Transverse colon (tissue), 4 donors: ENCODE measurements around the gene MIS18BP1. TPM values are rescaled to one million over a fixed set of nuclear protein-coding genes. Genes with fewer than 3 reads are reported as not detected.

Source experiments
- DNase-seq: peaks from one replicate; pipeline ENCODE4 v3.0.0-alpha.2; 2019
- H3K27ac ChIP-seq, 4 donors: fragments of 200-600 bp; sonication (generic); 2 replicates each; pipeline ENCODE4 v1.5.1; 2016 to 2018; ENCODE audit warnings: inconsistent platforms in 4 of 4
- H3K27me3 ChIP-seq: fragments of 200-600 bp; sonication (generic); 2 replicates; pipeline ENCODE4 v1.5.1; 2017; ENCODE audit warnings: inconsistent platforms
- H3K36me3 ChIP-seq, 4 donors: fragments of 200-600 bp; sonication (generic); 2 replicates each; pipeline ENCODE4 v1.5.1; 2017 to 2019; ENCODE audit warnings: inconsistent platforms in 4 of 4
- H3K4me1 ChIP-seq, 4 donors: fragments of 200-600 bp; sonication (generic); 2 replicates each; pipeline ENCODE4 v1.5.1; 2017 to 2020; ENCODE audit warnings: inconsistent platforms in 4 of 4
- H3K4me3 ChIP-seq, 4 donors: fragments of 200-600 bp; sonication (generic); 1 replicate in 1 of 4; 2 replicates in 3 of 4; pipeline versions ENCODE4 v1.5.1 to v1.6.1; 2017 to 2019; ENCODE audit warnings: inconsistent platforms in 4 of 4
- H3K9me3 ChIP-seq, 2 donors: fragments of 200-600 bp; sonication (generic); 2 replicates each; pipeline ENCODE4 v1.5.1; 2017 to 2019; ENCODE audit warnings: inconsistent platforms in 2 of 2
- EP300 ChIP-seq: sonication (generic); formaldehyde crosslinking; IDR thresholded peaks from one replicate; pipeline ENCODE4 v1.6.1; 2017; ENCODE audit warnings: antibody characterized with exemption, low read depth
- POLR2A ChIP-seq: fragments of 450-650 bp; IDR thresholded peaks from one replicate; pipeline ENCODE4 v1.6.1; 2016; ENCODE audit warnings: antibody characterized with exemption, mild to moderate bottlenecking, moderate library complexity
- POLR2AphosphoS5 ChIP-seq, 3 donors: sonication (generic); formaldehyde crosslinking; IDR thresholded peaks; one replicate each; pipeline ENCODE4 v1.6.1; 2016; ENCODE audit warnings: antibody characterized with exemption in 3 of 3
- WGBS, 2 donors: methylation state at CpG; one replicate each; pipeline ENCODE4 v1.1.5; 2018; ENCODE audit warnings: low coverage in 1 of 2; 5-methylcytosine and 5-hydroxymethylcytosine counted together
- in situ Hi-C, 4 donors: fragments of 200-750 bp; cut with MboI; loops; one replicate each; pipeline versions ENCODE4 v1.15.0 to v1.15.1; 2017; ENCODE audit warnings: low sequenced_read_pairs in 3 of 4, low pct_ligation_motif_present in 1 of 4, low pct_unique_long_range_greater_than_20kb in 1 of 4
- intact Hi-C: fragments of 100-400 bp; cut with DNase I; formaldehyde crosslinking; loops from one replicate; pipeline ENCODE4 v1.15.1; 2023; ENCODE audit warnings: low total_unique reads
- total RNA-seq, 4 donors: library from RNA; depleted of rRNA; stranded (reverse); fragments of >200 nt; gene quantifications; one replicate each; pipeline ENCODE4 v1.1.0, GENCODE V29; 2016
- TF ChIP-seq, protein P1 (sequence below), 5 experiments: fragments of 200-600 bp in 3 of 5; fragments of 450-650 bp in 2 of 5; sonication (generic) in 3 of 5; IDR thresholded peaks; 1 replicate in 2 of 5; 2 replicates in 3 of 5; pipeline ENCODE4 v1.5.1; 2016 to 2017; ENCODE audit warnings: antibody characterized with exemption in 5 of 5, inconsistent platforms in 3 of 5, mild to moderate bottlenecking in 2 of 5, moderate library complexity in 1 of 5

Gene MIS18BP1
- total RNA-seq, 4 donors from 2014 or later = 23.5 to 61.7 (median 38.4) TPM

DNA sequence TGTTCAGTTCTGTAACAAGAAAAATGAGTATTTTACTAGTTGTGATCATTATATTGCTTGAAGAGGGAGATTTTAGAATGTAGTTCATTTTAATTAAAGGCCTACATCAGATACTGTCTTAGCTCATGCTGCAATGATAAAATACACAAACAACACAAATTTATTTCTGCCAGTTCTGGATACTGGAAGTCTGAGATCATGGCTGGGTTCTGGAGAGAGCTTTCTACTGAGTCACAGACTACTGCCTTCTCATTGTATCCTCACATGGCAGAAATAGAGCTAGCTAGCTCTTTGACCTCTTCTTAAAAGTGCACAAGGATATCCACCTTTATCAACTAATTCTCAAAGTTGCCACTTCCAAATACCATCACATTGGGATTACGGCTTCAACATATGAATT lies 53.8 kb downstream of the MIS18BP1 start:
- in situ Hi-C loops (no loop called here), intact Hi-C loops (no loop called here)
- Histone ChIP-seq H3K27ac (no peak overlapping the region), H3K4me3 (no peak overlapping the region), H3K27me3 (no peaks in the 10 kb centered on the region), H3K9me3 (no peaks in the 10 kb centered on the region), H3K36me3 (no peaks in the 10 kb centered on the region), H3K4me1 (no peaks in the 10 kb centered on the region)
- no peak for DNase-seq
- TF ChIP-seq POLR2A = no peak
- TF ChIP-seq POLR2AphosphoS5 (IDR thresholded peaks at IDR 0.05) = no peak
- TF ChIP-seq, protein P1, sequence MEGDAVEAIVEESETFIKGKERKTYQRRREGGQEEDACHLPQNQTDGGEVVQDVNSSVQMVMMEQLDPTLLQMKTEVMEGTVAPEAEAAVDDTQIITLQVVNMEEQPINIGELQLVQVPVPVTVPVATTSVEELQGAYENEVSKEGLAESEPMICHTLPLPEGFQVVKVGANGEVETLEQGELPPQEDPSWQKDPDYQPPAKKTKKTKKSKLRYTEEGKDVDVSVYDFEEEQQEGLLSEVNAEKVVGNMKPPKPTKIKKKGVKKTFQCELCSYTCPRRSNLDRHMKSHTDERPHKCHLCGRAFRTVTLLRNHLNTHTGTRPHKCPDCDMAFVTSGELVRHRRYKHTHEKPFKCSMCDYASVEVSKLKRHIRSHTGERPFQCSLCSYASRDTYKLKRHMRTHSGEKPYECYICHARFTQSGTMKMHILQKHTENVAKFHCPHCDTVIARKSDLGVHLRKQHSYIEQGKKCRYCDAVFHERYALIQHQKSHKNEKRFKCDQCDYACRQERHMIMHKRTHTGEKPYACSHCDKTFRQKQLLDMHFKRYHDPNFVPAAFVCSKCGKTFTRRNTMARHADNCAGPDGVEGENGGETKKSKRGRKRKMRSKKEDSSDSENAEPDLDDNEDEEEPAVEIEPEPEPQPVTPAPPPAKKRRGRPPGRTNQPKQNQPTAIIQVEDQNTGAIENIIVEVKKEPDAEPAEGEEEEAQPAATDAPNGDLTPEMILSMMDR (IDR thresholded peaks at IDR 0.05) = no peak
- no peak for TF ChIP-seq EP300
- 82 to 100% methylated on average over 1 of the region's 1 CpG for WGBS, 2 donors

DNA sequence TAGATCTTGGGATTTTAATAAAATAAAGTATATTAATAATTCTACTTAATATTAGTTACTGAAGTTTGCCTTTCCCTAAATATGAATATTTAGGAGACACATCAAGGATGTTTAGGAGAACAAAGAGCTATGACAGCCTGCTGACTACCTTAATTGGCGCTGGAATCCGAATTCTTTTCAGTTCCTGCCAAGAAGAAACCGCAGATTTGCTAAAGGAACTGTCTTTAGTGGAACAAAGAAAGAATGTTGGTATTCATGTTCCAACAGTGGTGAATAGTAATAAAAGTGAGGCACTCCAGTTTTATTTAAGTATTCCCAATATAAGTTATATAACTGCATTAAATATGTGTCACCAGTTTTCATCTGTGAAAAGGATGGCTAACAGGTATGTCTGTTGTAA lies 54.5 kb downstream of the MIS18BP1 start:
- in situ Hi-C loops (no loop called here), intact Hi-C loops (no loop called here)
- Histone ChIP-seq H3K4me1 (no peaks in the 10 kb centered on the region), H3K27ac (no peak overlapping the region), H3K9me3 (no peaks in the 10 kb centered on the region), H3K4me3 (no peak overlapping the region), H3K27me3 (no peaks in the 10 kb centered on the region), H3K36me3 (no peaks in the 10 kb centered on the region)
- TF ChIP-seq, protein P1 (IDR thresholded peaks at IDR 0.05) = no peak
- TF ChIP-seq POLR2A (no peak), POLR2AphosphoS5 (IDR thresholded peaks at IDR 0.05) (no peak)
- 73 to 86% methylated on average over 3 of the region's 3 CpGs for WGBS, 2 donors
- no peak for DNase-seq

DNA sequence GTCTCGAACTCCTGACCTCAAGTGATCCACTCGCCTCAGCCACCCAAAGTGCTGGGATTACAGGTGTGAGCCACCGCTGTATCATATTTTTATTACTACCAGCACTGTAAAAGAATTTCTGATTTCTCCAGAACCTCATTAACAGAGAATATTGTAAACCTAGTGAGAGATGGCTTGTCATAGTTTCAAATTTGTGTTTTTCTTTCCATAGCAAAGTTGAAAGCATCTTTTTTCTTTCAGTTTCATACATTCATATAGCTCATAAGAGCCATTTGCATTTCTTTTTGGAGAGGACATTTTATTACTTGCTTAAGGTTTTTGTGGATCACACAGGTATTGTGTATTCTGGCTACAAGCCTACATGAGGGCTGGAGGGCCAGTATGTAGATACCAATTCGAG lies 58.0 kb downstream of the MIS18BP1 start:
- 85 to 88% methylated on average over 1 to 4 of the region's 4 CpGs for WGBS, 2 donors
- Histone ChIP-seq H3K4me3 (no peak overlapping the region), H3K9me3 (no peaks in the 10 kb centered on the region), H3K27ac (no peak overlapping the region), H3K27me3 (no peaks in the 10 kb centered on the region), H3K36me3 (no peaks in the 10 kb centered on the region), H3K4me1 (no peaks in the 10 kb centered on the region)
- TF ChIP-seq, protein P1 (IDR thresholded peaks at IDR 0.05) = no peak
- TF ChIP-seq EP300 (no peak), POLR2A (no peak), POLR2AphosphoS5 (IDR thresholded peaks at IDR 0.05) (no peak)
- intact Hi-C loops = no loop called here
- no peak for DNase-seq
- in situ Hi-C loops = no loop called here

DNA sequence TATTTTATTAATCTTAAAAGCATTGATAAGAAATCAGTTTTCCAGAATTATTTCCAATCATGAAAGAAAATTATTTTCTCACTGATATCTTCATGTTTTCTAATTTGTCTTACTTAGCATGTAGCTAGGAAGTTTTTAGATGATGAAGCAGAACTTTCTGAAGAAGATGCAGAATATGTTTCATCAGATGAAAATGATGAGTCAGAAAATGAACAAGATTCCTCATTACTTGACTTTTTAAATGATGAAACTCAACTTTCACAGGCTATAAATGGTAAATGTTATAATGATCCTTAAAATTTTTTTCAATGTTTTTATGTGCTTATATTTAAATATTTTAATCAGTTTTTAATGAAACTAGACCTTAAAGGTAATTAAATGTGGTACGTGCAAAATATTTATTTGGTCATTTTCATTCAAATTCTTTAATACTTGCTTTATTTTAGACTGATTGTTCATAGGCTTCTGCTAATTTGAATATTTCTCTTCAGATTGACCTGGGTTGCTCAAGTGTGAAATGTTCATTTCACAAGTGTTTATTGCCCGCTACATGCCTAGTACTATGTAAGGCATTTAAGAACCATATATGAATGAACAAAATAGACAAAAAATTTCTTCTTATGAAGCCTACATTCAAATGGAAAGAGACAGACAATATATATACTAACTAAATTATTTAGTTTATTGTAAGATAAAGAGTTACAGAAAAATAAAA lies 67.7 kb downstream of the MIS18BP1 start:
- Histone ChIP-seq H3K27ac (no peak overlapping the region), H3K4me3 (no peak overlapping the region), H3K9me3 (no peaks in the 10 kb centered on the region), H3K27me3 (no peaks in the 10 kb centered on the region), H3K4me1 (no peaks in the 10 kb centered on the region), H3K36me3 (peaks cover 0 to 7% (median 0%) of the 10 kb centered on the region in 4 donors)
- in situ Hi-C loops = no loop called here
- intact Hi-C loops = no loop called here
- DNase-seq = no peak
- 93 to 97% methylated on average over 2 of the region's 2 CpGs for WGBS, 2 donors
- TF ChIP-seq EP300 (no peak), POLR2AphosphoS5 (IDR thresholded peaks at IDR 0.05) (no peak), POLR2A (no peak)
- TF ChIP-seq, protein P1 (IDR thresholded peaks at IDR 0.05) = no peak
